Vagina (tissue), 2 donors: ENCODE data around the gene CAMKK1. TPM values are rescaled to one million over a fixed set of nuclear protein-coding genes. Genes with fewer than 3 reads are reported as not detected.

Experiments
- DNase-seq, 2 donors: peaks; one replicate each; pipeline ENCODE4 v3.0.0-alpha.2; 2017; ENCODE audit errors: extremely low spot score in 2 of 2
- H3K27ac ChIP-seq: fragments of 200-600 bp; sonication (generic); one replicate; pipeline ENCODE4 v1.5.1; 2019
- H3K27me3 ChIP-seq: fragments of 200-600 bp; sonication (generic); one replicate; pipeline ENCODE4 v1.5.1; 2019
- H3K36me3 ChIP-seq, 2 donors: fragments of 200-600 bp; sonication (generic); one replicate each; pipeline ENCODE4 v1.5.1; 2017 to 2019
- H3K4me1 ChIP-seq: fragments of 200-600 bp; sonication (generic); one replicate; pipeline ENCODE4 v1.5.1; 2019
- H3K4me3 ChIP-seq, 2 donors: fragments of 200-600 bp; sonication (generic); 1 replicate in 1 of 2; 2 replicates in 1 of 2; pipeline ENCODE4 v1.5.1; 2016 to 2019
- H3K9me3 ChIP-seq: fragments of 200-600 bp; sonication (generic); one replicate; pipeline ENCODE4 v1.5.1; 2019
- CTCF ChIP-seq, 3 experiments: fragments of 450-650 bp in 2 of 3; fragments of 200-600 bp in 1 of 3; sonication (generic) in 1 of 3; IDR thresholded peaks; one replicate each; pipeline ENCODE4 v1.5.1; 2017 to 2019; ENCODE audit warnings: antibody characterized with exemption in 3 of 3, mild to moderate bottlenecking in 2 of 3, moderate library complexity in 2 of 3
- POLR2A ChIP-seq, 2 donors: fragments of 450-650 bp; IDR thresholded peaks; one replicate each; pipeline ENCODE4 v1.6.1; 2017; ENCODE audit warnings: antibody characterized with exemption in 2 of 2, mild to moderate bottlenecking in 2 of 2, moderate library complexity in 2 of 2
- POLR2AphosphoS5 ChIP-seq, 2 donors: sonication (generic); formaldehyde crosslinking; IDR thresholded peaks; one replicate each; pipeline ENCODE4 v1.9.0; 2017; ENCODE audit warnings: antibody characterized with exemption in 2 of 2, mild to moderate bottlenecking in 2 of 2, low read depth in 1 of 2; ENCODE audit not compliant: insufficient read depth in 1 of 2
- intact Hi-C: fragments of 100-400 bp; cut with DNase I; formaldehyde crosslinking; loops from one replicate; pipeline ENCODE4 v1.15.1; 2023
- total RNA-seq: library from RNA; depleted of rRNA; stranded (reverse); fragments of >200 nt; gene quantifications from one replicate; pipeline ENCODE4 v1.2.3, GENCODE V29; 2016

The CAMKK1 gene
- total RNA-seq, 1 donor from 2014 or later: 12.0 TPM

GRCh38 chr17:3886776-3887175, 6.1 kb downstream of the CAMKK1 start:
- Histone ChIP-seq H3K4me3 (no peak overlapping the region), H3K4me1 (peaks cover 66% of the 10 kb centered on the region), H3K9me3 (no peaks in the 10 kb centered on the region), H3K27ac (peak overlapping the region; percentile 96), H3K36me3 (peaks cover 0 to 30% of the 10 kb centered on the region in 2 donors), H3K27me3 (no peaks in the 10 kb centered on the region)
- DNase-seq: no peak
- intact Hi-C loops: no loop called here
- TF ChIP-seq CTCF (IDR thresholded peaks at IDR 0.05): no peak
- no peak for TF ChIP-seq POLR2A (IDR thresholded peaks at IDR 0.05)
- TF ChIP-seq POLR2AphosphoS5 (IDR thresholded peaks at IDR 0.05; ENCODE audit: insufficient read depth in 1 of 2, low read depth in 1 of 2): no peak

DNA sequence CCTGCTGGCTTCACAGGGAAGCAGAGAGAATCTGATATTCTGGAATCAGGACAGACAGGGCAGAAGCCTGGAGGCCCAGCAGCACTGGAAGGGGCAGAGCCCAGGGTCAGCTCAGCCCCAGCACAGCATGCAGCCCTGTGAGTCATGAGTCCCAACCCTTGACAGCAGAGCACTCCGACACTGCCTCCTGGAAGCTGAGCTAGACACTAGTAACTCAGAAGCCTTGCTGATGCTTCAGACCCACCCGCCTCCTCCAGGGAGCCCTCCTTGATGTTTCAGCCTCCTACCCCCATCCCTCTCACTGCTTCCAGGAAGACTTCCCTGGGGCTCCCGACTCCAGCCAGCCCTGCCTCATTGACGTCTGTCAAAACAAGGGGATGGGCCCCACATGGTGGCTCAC, 6.9 kb downstream of the CAMKK1 start:
- no peak for TF ChIP-seq POLR2AphosphoS5 (IDR thresholded peaks at IDR 0.05; ENCODE audit: insufficient read depth in 1 of 2, low read depth in 1 of 2)
- TF ChIP-seq CTCF (IDR thresholded peaks at IDR 0.05): no peak
- no peak for TF ChIP-seq POLR2A (IDR thresholded peaks at IDR 0.05)
- intact Hi-C loops: no loop called here
- H3K4me3 ChIP-seq: no peak overlapping the region
- H3K4me1 ChIP-seq: peaks cover 58% of the 10 kb centered on the region
- H3K27ac ChIP-seq: peak overlapping the region; percentile 96
- no peak for DNase-seq
- H3K9me3 ChIP-seq: no peaks in the 10 kb centered on the region
- peaks cover 0 to 30% of the 10 kb centered on the region in 2 donors for H3K36me3 ChIP-seq
- H3K27me3 ChIP-seq: no peaks in the 10 kb centered on the region

- H3K4me1 ChIP-seq: peaks cover 51% of the 10 kb centered on the region
These were observed 7.6 kb downstream of the CAMKK1 start for GRCh38 chr17:3885271-3885670.

GRCh38 chr17:3884188-3884587, 8.7 kb downstream of the CAMKK1 start:
- TF ChIP-seq CTCF (IDR thresholded peaks at IDR 0.05) (no peak), POLR2AphosphoS5 (IDR thresholded peaks at IDR 0.05; ENCODE audit: insufficient read depth in 1 of 2, low read depth in 1 of 2) (no peak), POLR2A (IDR thresholded peaks at IDR 0.05) (no peak)
- Histone ChIP-seq H3K36me3 (peaks cover 0 to 30% of the 10 kb centered on the region in 2 donors), H3K4me3 (no peak overlapping the region), H3K9me3 (no peaks in the 10 kb centered on the region), H3K4me1 (peaks cover 46% of the 10 kb centered on the region), H3K27me3 (no peaks in the 10 kb centered on the region), H3K27ac (no peak overlapping the region)
- intact Hi-C loops: no loop called here
- DNase-seq: no peak

More at GRCh38 chr17:3885271-3885670, 7.6 kb downstream of the CAMKK1 start:
- no peak for DNase-seq
- H3K27me3 ChIP-seq: no peaks in the 10 kb centered on the region
- intact Hi-C loops: no loop called here
- peak overlapping the region; percentile 27 for H3K27ac ChIP-seq
- peaks cover 0 to 30% of the 10 kb centered on the region in 2 donors for H3K36me3 ChIP-seq
- no peaks in the 10 kb centered on the region for H3K9me3 ChIP-seq
- H3K4me3 ChIP-seq: no peak overlapping the region
- TF ChIP-seq CTCF (IDR thresholded peaks at IDR 0.05): no peak
- TF ChIP-seq POLR2AphosphoS5 (IDR thresholded peaks at IDR 0.05; ENCODE audit: insufficient read depth in 1 of 2, low read depth in 1 of 2): no peak
- no peak for TF ChIP-seq POLR2A (IDR thresholded peaks at IDR 0.05)

GRCh38 chr17:3882276-3882675, 10.6 kb downstream of the CAMKK1 start:
- intact Hi-C loops: no loop called here
- no peak overlapping the region for H3K27ac ChIP-seq
- peaks cover 31% of the 10 kb centered on the region for H3K4me1 ChIP-seq
- H3K4me3 ChIP-seq: no peak overlapping the region
- no peak for DNase-seq
- H3K36me3 ChIP-seq: peaks cover 0 to 30% of the 10 kb centered on the region in 2 donors
- TF ChIP-seq POLR2A (IDR thresholded peaks at IDR 0.05): no peak
- TF ChIP-seq CTCF (IDR thresholded peaks at IDR 0.05): no peak
- TF ChIP-seq POLR2AphosphoS5 (IDR thresholded peaks at IDR 0.05; ENCODE audit: insufficient read depth in 1 of 2, low read depth in 1 of 2): no peak
- H3K9me3 ChIP-seq: no peaks in the 10 kb centered on the region
- H3K27me3 ChIP-seq: no peaks in the 10 kb centered on the region
